GM20000 (cell line): ENCODE data around the gene MYD88.
"Not testable (repeated sequence)": the region's sequence is repeated elsewhere in the genome, so short reads cannot be mapped to it uniquely, and the experiment has no call there.

Experiments used
- DNase-seq: peaks from one replicate; pipeline ENCODE4 v3.0.0; 2012; ENCODE audit warnings: low spot score
- CTCF ChIP-seq: IDR thresholded peaks from 2 replicates; pipeline ENCODE4 v1.5.1; 2012; ENCODE audit warnings: mild to moderate bottlenecking, control low read depth; ENCODE audit errors: extremely low read depth, missing control alignments

Gene MYD88

GRCh38 chr3:38155825-38156224 is 17.4 kb downstream of the MYD88 start:
- no peak for DNase-seq
- TF ChIP-seq CTCF: no peak

- no peak for TF ChIP-seq CTCF
Measured at GRCh38 chr3:38157117-38157516, 18.7 kb downstream of the MYD88 start.

GRCh38 chr3:38157595-38157994 is 19.1 kb downstream of the MYD88 start:
- DNase-seq: no peak
- TF ChIP-seq CTCF: no peak

More at GRCh38 chr3:38157117-38157516, 18.7 kb downstream of the MYD88 start:
- no peak for DNase-seq

- no peak for TF ChIP-seq CTCF
- no peak for DNase-seq
Measured at GRCh38 chr3:38158472-38158871, 20.0 kb downstream of the MYD88 start.

- DNase-seq: not testable (repeated sequence)
Measured at GRCh38 chr3:38160704-38161103, 22.2 kb downstream of the MYD88 start.

- DNase-seq: no peak
- no peak for TF ChIP-seq CTCF
Measured at GRCh38 chr3:38163117-38163840, 24.8 kb downstream of the MYD88 start.

GRCh38 chr3:38163841-38164642 is 25.6 kb downstream of the MYD88 start:
- TF ChIP-seq CTCF: no peak
- DNase-seq: no peak
